ENCODE results near the gene FFAR2. TPM values are rescaled to one million over a fixed set of nuclear protein-coding genes. Genes with fewer than 3 reads are reported as not detected.

Gene FFAR2
- total RNA-seq, 4 donors from 2014 or later: 0.21 TPM; not detected in 2

Small RNA genes within 50 kb of the gene (small RNA-seq; reads per million reads assigned to genes)
- gene RN7SL491P: not detected

Other genes with a start within 250 kb of the FFAR2 start
- under 1 TPM in 1 of 4 donors, not detected in 3; 0.21 TPM for gene FAM187B, start 219.5 kb upstream of the FFAR2 start, total RNA-seq
- 10 to 100 TPM in 3 of 4 donors, 1 to 10 TPM in 1; 7.3 to 37.8 (median 20.2) TPM for gene LSR, start 199.3 kb upstream of the FFAR2 start, total RNA-seq
- 100 to 1,000 TPM in 1 of 4 donors, 10 to 100 TPM in 3; 48.8 to 155 (median 87.5) TPM for gene USF2, start 179.3 kb upstream of the FFAR2 start, total RNA-seq
- 1 to 10 TPM in 1 of 4 donors, not detected in 3; 1.1 TPM for gene HAMP, start 165.7 kb upstream of the FFAR2 start, total RNA-seq
- gene MAG, start 156.1 kb upstream of the FFAR2 start, total RNA-seq: 10 to 100 TPM in 1 of 4 donors, under 1 TPM in 1, not detected in 2; 0.91 to 15.1 TPM
- gene CD22, start 119.1 kb upstream of the FFAR2 start, total RNA-seq: 1 to 10 TPM in 2 of 4 donors, under 1 TPM in 2; under 0.01 to 9.4 (median 1.3) TPM
- gene FFAR1, start 100.4 kb upstream of the FFAR2 start, total RNA-seq: under 1 TPM in 1 of 4 donors, not detected in 3; 0.21 TPM
- not detected for gene FFAR3, start 89.8 kb upstream of the FFAR2 start, total RNA-seq
- not detected for gene GPR42, start 77.2 kb upstream of the FFAR2 start, total RNA-seq
- gene KRTDAP, start 42.2 kb downstream of the FFAR2 start, total RNA-seq: not detected
- 10 to 100 TPM in 3 of 4 donors, 1 to 10 TPM in 1; 4.4 to 73.7 (median 39.5) TPM for gene DMKN, start 65.4 kb downstream of the FFAR2 start, total RNA-seq
- gene SBSN, start 80.1 kb downstream of the FFAR2 start, total RNA-seq: under 1 TPM in 1 of 4 donors, not detected in 3; 0.37 TPM
- gene GAPDHS, start 85.2 kb downstream of the FFAR2 start, total RNA-seq: not detected
- gene TMEM147, start 97.4 kb downstream of the FFAR2 start, total RNA-seq: 100 to 1,000 TPM in 1 of 4 donors, 10 to 100 TPM in 3; 34.6 to 111 (median 50.0) TPM
- gene ATP4A, start 115.4 kb downstream of the FFAR2 start, total RNA-seq: under 1 TPM in 1 of 4 donors, not detected in 3; 0.14 TPM
- gene PMIS2, start 137.9 kb downstream of the FFAR2 start, total RNA-seq: not detected
- 10 to 100 TPM in 3 of 4 donors, 1 to 10 TPM in 1; 6.1 to 37.9 (median 17.7) TPM for gene HAUS5, start 164.5 kb downstream of the FFAR2 start, total RNA-seq
- gene RBM42, start 180.8 kb downstream of the FFAR2 start, total RNA-seq: 10 to 100 TPM; 23.8 to 60.0 (median 31.5) TPM
- 1 to 10 TPM in 1 of 4 donors, under 1 TPM in 1, not detected in 2; 0.48 to 1.6 TPM for gene ETV2, start 193.5 kb downstream of the FFAR2 start, total RNA-seq
- 100 to 1,000 TPM in 3 of 4 donors, 10 to 100 TPM in 1; 47.4 to 344 (median 208) TPM for gene COX6B1, start 200.1 kb downstream of the FFAR2 start, total RNA-seq
- gene UPK1A, start 218.3 kb downstream of the FFAR2 start, total RNA-seq: under 1 TPM in 1 of 4 donors, not detected in 3; 0.91 TPM